SK-N-SH treated with all-trans-retinoic acid at 6 μM for 48 hours (cell line): ENCODE measurements around the gene ADAMTS17.

Experiments used
- CSDC2 ChIP-seq: fragments of 250-450 bp; sonication (Bioruptor Pico); IDR thresholded peaks from 2 replicates; pipeline ENCODE4 v1.5.0; 2020; ENCODE audit warnings: mild to moderate bottlenecking, moderate library complexity
- TF ChIP-seq, protein P1 (sequence below): fragments of 250-450 bp; sonication (Bioruptor Pico); IDR thresholded peaks from 2 replicates; pipeline ENCODE4 v1.8.0; 2020; ENCODE audit warnings: mild to moderate bottlenecking, moderate library complexity, borderline replicate concordance

DNA sequence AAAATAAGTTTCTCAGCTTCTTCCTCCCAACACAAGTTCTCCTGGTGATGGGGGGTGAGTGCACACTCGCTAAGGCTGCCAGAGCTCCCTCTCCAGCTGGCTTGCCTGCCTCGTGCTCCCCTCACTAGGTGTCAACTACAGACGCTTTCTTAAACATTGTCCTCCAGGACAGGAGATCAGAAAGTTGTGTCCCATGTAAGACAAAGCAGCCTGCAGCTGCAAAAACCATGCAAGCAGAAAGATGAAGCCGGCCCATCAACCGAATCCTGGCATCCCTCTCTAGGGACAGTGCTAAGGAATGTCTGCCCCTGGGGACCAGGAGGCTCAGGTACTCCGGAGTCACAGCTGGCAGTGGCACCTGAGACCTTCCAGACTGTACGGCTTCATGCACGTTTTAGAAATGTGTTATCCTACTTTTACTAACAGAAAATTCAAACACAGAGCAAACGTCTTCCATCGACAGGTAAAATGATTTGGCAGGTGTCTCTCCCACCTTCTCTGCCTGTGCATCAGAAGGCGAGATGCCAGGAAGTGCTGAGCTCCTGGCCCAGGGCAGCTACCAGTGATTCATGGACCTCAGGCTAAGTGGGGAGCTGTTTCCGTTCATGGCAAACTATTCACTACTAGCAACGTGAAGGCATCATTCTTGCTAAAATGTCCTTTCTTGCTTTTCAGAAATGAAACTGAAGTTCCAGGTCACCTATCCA, 246.1 kb downstream of the ADAMTS17 start:
- no peak for TF ChIP-seq CSDC2 (CRISPR knock-in tag)
- TF ChIP-seq, protein P1, sequence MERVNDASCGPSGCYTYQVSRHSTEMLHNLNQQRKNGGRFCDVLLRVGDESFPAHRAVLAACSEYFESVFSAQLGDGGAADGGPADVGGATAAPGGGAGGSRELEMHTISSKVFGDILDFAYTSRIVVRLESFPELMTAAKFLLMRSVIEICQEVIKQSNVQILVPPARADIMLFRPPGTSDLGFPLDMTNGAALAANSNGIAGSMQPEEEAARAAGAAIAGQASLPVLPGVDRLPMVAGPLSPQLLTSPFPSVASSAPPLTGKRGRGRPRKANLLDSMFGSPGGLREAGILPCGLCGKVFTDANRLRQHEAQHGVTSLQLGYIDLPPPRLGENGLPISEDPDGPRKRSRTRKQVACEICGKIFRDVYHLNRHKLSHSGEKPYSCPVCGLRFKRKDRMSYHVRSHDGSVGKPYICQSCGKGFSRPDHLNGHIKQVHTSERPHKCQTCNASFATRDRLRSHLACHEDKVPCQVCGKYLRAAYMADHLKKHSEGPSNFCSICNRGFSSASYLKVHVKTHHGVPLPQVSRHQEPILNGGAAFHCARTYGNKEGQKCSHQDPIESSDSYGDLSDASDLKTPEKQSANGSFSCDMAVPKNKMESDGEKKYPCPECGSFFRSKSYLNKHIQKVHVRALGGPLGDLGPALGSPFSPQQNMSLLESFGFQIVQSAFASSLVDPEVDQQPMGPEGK (CRISPR knock-in tag) = no peak
